ENCODE data around the gene VOPP1.

GRCh38 chr7:55483046-55483445, 89.3 kb downstream of the VOPP1 start:
- TF ChIP-seq, protein P1, sequence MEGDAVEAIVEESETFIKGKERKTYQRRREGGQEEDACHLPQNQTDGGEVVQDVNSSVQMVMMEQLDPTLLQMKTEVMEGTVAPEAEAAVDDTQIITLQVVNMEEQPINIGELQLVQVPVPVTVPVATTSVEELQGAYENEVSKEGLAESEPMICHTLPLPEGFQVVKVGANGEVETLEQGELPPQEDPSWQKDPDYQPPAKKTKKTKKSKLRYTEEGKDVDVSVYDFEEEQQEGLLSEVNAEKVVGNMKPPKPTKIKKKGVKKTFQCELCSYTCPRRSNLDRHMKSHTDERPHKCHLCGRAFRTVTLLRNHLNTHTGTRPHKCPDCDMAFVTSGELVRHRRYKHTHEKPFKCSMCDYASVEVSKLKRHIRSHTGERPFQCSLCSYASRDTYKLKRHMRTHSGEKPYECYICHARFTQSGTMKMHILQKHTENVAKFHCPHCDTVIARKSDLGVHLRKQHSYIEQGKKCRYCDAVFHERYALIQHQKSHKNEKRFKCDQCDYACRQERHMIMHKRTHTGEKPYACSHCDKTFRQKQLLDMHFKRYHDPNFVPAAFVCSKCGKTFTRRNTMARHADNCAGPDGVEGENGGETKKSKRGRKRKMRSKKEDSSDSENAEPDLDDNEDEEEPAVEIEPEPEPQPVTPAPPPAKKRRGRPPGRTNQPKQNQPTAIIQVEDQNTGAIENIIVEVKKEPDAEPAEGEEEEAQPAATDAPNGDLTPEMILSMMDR (IDR thresholded peaks at IDR 0.05; ENCODE audit: insufficient read depth, low read length, poor library complexity, severe bottlenecking), result no peak
- no peak for TF ChIP-seq EZH2phosphoT487 (conservative IDR thresholded peaks at IDR 0.05; ENCODE audit: low read length)
